HEK293 (cell line): ENCODE results near the gene SPACA9.

Source experiments
- CTCF ChIA-PET: fragments of 350-600 bp; formaldehyde crosslinking; extraction: SDS; loops from one replicate; lab custom pipeline; 2021; ENCODE audit warnings: antibody characterized with exemption; lab: Yijun Ruan, JAX
- POLR2A ChIA-PET: fragments of 300-600 bp; formaldehyde crosslinking; extraction: SDS; loops from one replicate; lab custom pipeline; 2020; ENCODE audit warnings: antibody characterized with exemption, inconsistent platforms; lab: Yijun Ruan, JAX
- H3K27ac ChIP-seq: fragments of 200-500 bp; sonication (Bioruptor generic); 2 replicates; pipeline ENCODE4 v1.5.1; 2014; ENCODE audit warnings: low read depth, low read length, control low read depth, inconsistent platforms; ENCODE audit errors: extremely low read depth
- H3K36me3 ChIP-seq, 2 experiments: fragments of 200-500 bp in 1 of 2; sonication (Bioruptor generic) in 1 of 2; 1 replicate in 1 of 2; 2 replicates in 1 of 2; pipeline ENCODE4 v1.5.1; 2014 to 2017; ENCODE audit warnings: inconsistent platforms in 2 of 2, low read length in 2 of 2; ENCODE audit not compliant: control insufficient read depth in 2 of 2, insufficient read depth in 1 of 2
- H3K4me1 ChIP-seq: fragments of 200-500 bp; sonication (Bioruptor generic); 2 replicates; pipeline ENCODE4 v1.5.1; 2014; ENCODE audit warnings: mild to moderate bottlenecking, low read length, inconsistent platforms; ENCODE audit not compliant: control insufficient read depth, insufficient read depth
- H3K4me3 ChIP-seq: 2 replicates; pipeline ENCODE4 v1.5.1; 2011; ENCODE audit warnings: low read depth, mild to moderate bottlenecking, control low read depth, low read length, moderate library complexity
- H3K9me3 ChIP-seq: fragments of 200-500 bp; sonication (Bioruptor generic); 2 replicates; pipeline ENCODE4 v1.5.1; 2014; ENCODE audit warnings: low read depth, low read length, inconsistent platforms; ENCODE audit not compliant: control insufficient read depth, insufficient read depth
- KLF16 ChIP-seq: fragments of 450-650 bp; formaldehyde crosslinking; IDR thresholded peaks from 2 replicates; pipeline ENCODE4 v1.5.1; 2017; ENCODE audit warnings: missing biosample characterization, missing genetic modification characterization
- YY2 ChIP-seq: fragments of 450-650 bp; formaldehyde crosslinking; IDR thresholded peaks from 2 replicates; pipeline ENCODE4 v1.5.1; 2016; ENCODE audit warnings: missing biosample characterization, missing genetic modification characterization
- ZFP3 ChIP-seq: fragments of 450-650 bp; formaldehyde crosslinking; IDR thresholded peaks from 2 replicates; pipeline ENCODE4 v1.5.1; 2016; ENCODE audit warnings: low read depth, missing biosample characterization, missing genetic modification characterization
- ZIC2 ChIP-seq: fragments of 450-650 bp; formaldehyde crosslinking; IDR thresholded peaks from 2 replicates; pipeline ENCODE4 v1.5.1; 2016; ENCODE audit warnings: missing biosample characterization, missing genetic modification characterization
- ZNF223 ChIP-seq: fragments of 450-650 bp; formaldehyde crosslinking; IDR thresholded peaks from 2 replicates; pipeline ENCODE4 v1.5.1; 2016; ENCODE audit warnings: missing biosample characterization, missing genetic modification characterization
- ZNF324 ChIP-seq: fragments of 450-650 bp; formaldehyde crosslinking; IDR thresholded peaks from 2 replicates; pipeline ENCODE4 v1.5.1; 2016; ENCODE audit warnings: missing biosample characterization, missing genetic modification characterization
- ZNF488 ChIP-seq: fragments of 450-650 bp; formaldehyde crosslinking; IDR thresholded peaks from 2 replicates; pipeline ENCODE4 v1.5.1; 2016; ENCODE audit warnings: missing biosample characterization, missing genetic modification characterization
- ZNF571 ChIP-seq: fragments of 450-650 bp; formaldehyde crosslinking; IDR thresholded peaks from 2 replicates; pipeline ENCODE4 v1.5.0; 2017; ENCODE audit warnings: missing biosample characterization, missing genetic modification characterization
- ZNF791 ChIP-seq: fragments of 450-650 bp; formaldehyde crosslinking; IDR thresholded peaks from 2 replicates; pipeline ENCODE4 v1.5.1; 2016; ENCODE audit warnings: missing biosample characterization, missing genetic modification characterization
- ZSCAN16 ChIP-seq: fragments of 450-650 bp; formaldehyde crosslinking; IDR thresholded peaks from 2 replicates; pipeline ENCODE4 v1.5.1; 2016; ENCODE audit warnings: missing biosample characterization, missing genetic modification characterization
- TF ChIP-seq, protein P1 (sequence below): fragments of 450-650 bp; formaldehyde crosslinking; IDR thresholded peaks from 2 replicates; pipeline ENCODE4 v1.5.1; 2016; ENCODE audit warnings: missing biosample characterization, missing genetic modification characterization, borderline replicate concordance
- TF ChIP-seq, protein P2 (sequence below): IDR thresholded peaks from 2 replicates; pipeline ENCODE4 v1.6.1; 2011; ENCODE audit warnings: mild to moderate bottlenecking, low read depth, low read length, borderline replicate concordance
- TF ChIP-seq, protein P3 (sequence below): fragments of 450-650 bp; formaldehyde crosslinking; IDR thresholded peaks from 2 replicates; pipeline ENCODE4 v1.5.1; 2016; ENCODE audit warnings: missing biosample characterization, missing genetic modification characterization, low read depth

The SPACA9 gene

DNA sequence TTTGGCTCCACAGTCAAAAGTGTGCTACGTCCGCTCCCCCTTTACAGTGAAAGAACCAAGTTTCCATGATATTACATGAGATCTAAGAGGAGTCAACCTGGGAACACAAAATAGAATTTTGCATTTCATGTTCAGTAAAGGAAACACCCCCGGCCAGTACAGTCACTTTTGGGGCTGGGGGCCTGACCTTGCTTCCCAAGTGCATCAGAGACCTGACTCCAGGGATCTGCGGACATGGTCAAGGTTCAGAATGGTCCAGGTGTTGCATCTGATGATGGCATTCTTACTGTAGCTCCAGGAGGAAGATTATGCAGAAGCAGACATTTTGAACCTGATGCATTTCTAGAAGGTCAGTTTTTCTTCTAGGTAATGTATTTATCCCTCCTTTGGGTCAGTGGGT is 40.4 kb upstream of the SPACA9 start (continued):
- TF ChIP-seq ZSCAN16: no peak
- TF ChIP-seq, protein P1, sequence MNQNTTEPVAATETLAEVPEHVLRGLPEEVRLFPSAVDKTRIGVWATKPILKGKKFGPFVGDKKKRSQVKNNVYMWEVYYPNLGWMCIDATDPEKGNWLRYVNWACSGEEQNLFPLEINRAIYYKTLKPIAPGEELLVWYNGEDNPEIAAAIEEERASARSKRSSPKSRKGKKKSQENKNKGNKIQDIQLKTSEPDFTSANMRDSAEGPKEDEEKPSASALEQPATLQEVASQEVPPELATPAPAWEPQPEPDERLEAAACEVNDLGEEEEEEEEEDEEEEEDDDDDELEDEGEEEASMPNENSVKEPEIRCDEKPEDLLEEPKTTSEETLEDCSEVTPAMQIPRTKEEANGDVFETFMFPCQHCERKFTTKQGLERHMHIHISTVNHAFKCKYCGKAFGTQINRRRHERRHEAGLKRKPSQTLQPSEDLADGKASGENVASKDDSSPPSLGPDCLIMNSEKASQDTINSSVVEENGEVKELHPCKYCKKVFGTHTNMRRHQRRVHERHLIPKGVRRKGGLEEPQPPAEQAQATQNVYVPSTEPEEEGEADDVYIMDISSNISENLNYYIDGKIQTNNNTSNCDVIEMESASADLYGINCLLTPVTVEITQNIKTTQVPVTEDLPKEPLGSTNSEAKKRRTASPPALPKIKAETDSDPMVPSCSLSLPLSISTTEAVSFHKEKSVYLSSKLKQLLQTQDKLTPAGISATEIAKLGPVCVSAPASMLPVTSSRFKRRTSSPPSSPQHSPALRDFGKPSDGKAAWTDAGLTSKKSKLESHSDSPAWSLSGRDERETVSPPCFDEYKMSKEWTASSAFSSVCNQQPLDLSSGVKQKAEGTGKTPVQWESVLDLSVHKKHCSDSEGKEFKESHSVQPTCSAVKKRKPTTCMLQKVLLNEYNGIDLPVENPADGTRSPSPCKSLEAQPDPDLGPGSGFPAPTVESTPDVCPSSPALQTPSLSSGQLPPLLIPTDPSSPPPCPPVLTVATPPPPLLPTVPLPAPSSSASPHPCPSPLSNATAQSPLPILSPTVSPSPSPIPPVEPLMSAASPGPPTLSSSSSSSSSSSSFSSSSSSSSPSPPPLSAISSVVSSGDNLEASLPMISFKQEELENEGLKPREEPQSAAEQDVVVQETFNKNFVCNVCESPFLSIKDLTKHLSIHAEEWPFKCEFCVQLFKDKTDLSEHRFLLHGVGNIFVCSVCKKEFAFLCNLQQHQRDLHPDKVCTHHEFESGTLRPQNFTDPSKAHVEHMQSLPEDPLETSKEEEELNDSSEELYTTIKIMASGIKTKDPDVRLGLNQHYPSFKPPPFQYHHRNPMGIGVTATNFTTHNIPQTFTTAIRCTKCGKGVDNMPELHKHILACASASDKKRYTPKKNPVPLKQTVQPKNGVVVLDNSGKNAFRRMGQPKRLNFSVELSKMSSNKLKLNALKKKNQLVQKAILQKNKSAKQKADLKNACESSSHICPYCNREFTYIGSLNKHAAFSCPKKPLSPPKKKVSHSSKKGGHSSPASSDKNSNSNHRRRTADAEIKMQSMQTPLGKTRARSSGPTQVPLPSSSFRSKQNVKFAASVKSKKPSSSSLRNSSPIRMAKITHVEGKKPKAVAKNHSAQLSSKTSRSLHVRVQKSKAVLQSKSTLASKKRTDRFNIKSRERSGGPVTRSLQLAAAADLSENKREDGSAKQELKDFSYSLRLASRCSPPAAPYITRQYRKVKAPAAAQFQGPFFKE (tag by site-specific recombination): no peak
- no peak for TF ChIP-seq ZNF488 (tag by site-specific recombination)
- TF ChIP-seq KLF16 (tag by site-specific recombination): no peak
- no peak for TF ChIP-seq ZFP3 (tag by site-specific recombination)
- TF ChIP-seq ZIC2 (tag by site-specific recombination): no peak
- TF ChIP-seq, protein P2, sequence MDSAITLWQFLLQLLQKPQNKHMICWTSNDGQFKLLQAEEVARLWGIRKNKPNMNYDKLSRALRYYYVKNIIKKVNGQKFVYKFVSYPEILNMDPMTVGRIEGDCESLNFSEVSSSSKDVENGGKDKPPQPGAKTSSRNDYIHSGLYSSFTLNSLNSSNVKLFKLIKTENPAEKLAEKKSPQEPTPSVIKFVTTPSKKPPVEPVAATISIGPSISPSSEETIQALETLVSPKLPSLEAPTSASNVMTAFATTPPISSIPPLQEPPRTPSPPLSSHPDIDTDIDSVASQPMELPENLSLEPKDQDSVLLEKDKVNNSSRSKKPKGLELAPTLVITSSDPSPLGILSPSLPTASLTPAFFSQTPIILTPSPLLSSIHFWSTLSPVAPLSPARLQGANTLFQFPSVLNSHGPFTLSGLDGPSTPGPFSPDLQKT: no peak
- no peak for TF ChIP-seq ZNF223 (tag by site-specific recombination)

DNA sequence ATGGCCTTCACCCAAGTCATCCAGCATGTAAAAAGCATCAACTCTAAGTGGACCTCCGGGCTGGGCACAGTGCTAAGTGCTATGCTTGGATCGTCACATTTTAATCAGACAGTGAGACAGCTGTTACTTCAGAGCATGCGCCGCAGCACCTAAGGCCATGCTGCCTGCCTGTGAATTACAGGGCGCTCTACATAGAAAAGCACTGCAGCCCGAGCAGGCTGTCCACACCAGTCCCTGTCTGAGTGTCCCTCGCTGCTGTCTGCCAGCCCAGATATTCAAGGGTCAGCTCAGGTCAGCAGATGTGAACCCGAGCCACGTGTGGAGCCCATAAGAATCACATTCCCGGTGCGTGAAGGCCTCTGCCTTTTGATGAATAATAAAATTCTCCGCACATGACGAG is 37.7 kb upstream of the SPACA9 start:
- no peak overlapping the region for H3K27ac ChIP-seq
- no peaks in the 10 kb centered on the region for H3K36me3 ChIP-seq
- TF ChIP-seq ZNF571 (tag by site-specific recombination): no peak
- TF ChIP-seq ZNF791 (tag by site-specific recombination): no peak
- no peak for TF ChIP-seq YY2 (tag by site-specific recombination)
- no peak for TF ChIP-seq ZNF223 (tag by site-specific recombination)
- no peak for TF ChIP-seq ZNF324 (tag by site-specific recombination)
- TF ChIP-seq, protein P3, sequence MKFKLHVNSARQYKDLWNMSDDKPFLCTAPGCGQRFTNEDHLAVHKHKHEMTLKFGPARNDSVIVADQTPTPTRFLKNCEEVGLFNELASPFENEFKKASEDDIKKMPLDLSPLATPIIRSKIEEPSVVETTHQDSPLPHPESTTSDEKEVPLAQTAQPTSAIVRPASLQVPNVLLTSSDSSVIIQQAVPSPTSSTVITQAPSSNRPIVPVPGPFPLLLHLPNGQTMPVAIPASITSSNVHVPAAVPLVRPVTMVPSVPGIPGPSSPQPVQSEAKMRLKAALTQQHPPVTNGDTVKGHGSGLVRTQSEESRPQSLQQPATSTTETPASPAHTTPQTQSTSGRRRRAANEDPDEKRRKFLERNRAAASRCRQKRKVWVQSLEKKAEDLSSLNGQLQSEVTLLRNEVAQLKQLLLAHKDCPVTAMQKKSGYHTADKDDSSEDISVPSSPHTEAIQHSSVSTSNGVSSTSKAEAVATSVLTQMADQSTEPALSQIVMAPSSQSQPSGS (tag by site-specific recombination): no peak
- POLR2A ChIA-PET: no interaction called here
- H3K4me3 ChIP-seq: no peak overlapping the region
- no peaks in the 10 kb centered on the region for H3K4me1 ChIP-seq
- CTCF ChIA-PET: interaction anchor here (0.6 to 0.7 kb wide), 2 partner anchors 35 to 902 kb away, joined by 3 read pairs; no protein-coding TSS in a partner anchor
- H3K9me3 ChIP-seq: no peaks in the 10 kb centered on the region
